DND-41 (cell line): ENCODE results near the gene LTBP1.

ENCODE experiments used
- ATAC-seq: fragments of 200-7000 bp; cut with Tn5 transposase; 3 replicates; pipeline ENCODE4 v1.9.1; 2021; ENCODE audit warnings: low read depth; ENCODE audit not compliant: insufficient read depth
- DNase-seq: peaks from one replicate; pipeline ENCODE4 v3.0.0-alpha.2; 2020
- H2AFZ ChIP-seq: 2 replicates; pipeline ENCODE4 v1.6.0; 2012; ENCODE audit warnings: low read depth, low read length
- H3K27ac ChIP-seq: 2 replicates; pipeline ENCODE4 v1.5.1; 2012; ENCODE audit warnings: low read length, inconsistent platforms
- H3K27me3 ChIP-seq: fragments of 200-600 bp; sonication (generic); 2 replicates; pipeline ENCODE4 v1.6.0; 2012; ENCODE audit warnings: low read length, mild to moderate bottlenecking, inconsistent platforms; ENCODE audit not compliant: insufficient read depth, poor library complexity
- H3K36me3 ChIP-seq: 2 replicates; pipeline ENCODE4 v1.5.1; 2012; ENCODE audit warnings: low read length, inconsistent platforms; ENCODE audit not compliant: insufficient read depth
- H3K4me1 ChIP-seq: 2 replicates; pipeline ENCODE4 v1.5.1; 2012; ENCODE audit warnings: mild to moderate bottlenecking, low read length; ENCODE audit not compliant: insufficient read depth
- H3K4me2 ChIP-seq: 2 replicates; pipeline ENCODE4 v1.6.0; 2012; ENCODE audit warnings: mild to moderate bottlenecking, moderate library complexity, low read length, inconsistent platforms; ENCODE audit not compliant: insufficient read depth
- H3K4me3 ChIP-seq, 2 experiments: fragments of 200-600 bp in 1 of 2; shearing (Covaris generic) in 1 of 2; 2 replicates each; pipeline ENCODE4 v1.5.1; 2012 to 2016; ENCODE audit warnings: inconsistent platforms in 2 of 2, low read length in 2 of 2, mild to moderate bottlenecking in 2 of 2, low read depth in 1 of 2, moderate library complexity in 1 of 2
- H3K79me2 ChIP-seq: 2 replicates; pipeline ENCODE4 v1.6.0; 2012; ENCODE audit warnings: low read length, inconsistent platforms; ENCODE audit not compliant: insufficient read depth
- H3K9ac ChIP-seq: 2 replicates; pipeline ENCODE4 v1.6.0; 2012; ENCODE audit warnings: low read depth, mild to moderate bottlenecking, inconsistent platforms, low read length, moderate library complexity
- H3K9me3 ChIP-seq: 2 replicates; pipeline ENCODE4 v1.5.1; 2012; ENCODE audit warnings: low read length, moderate library complexity, mild to moderate bottlenecking, inconsistent platforms; ENCODE audit not compliant: insufficient read depth, severe bottlenecking
- H4K20me1 ChIP-seq: 2 replicates; pipeline ENCODE4 v1.6.0; 2012; ENCODE audit warnings: low read length; ENCODE audit not compliant: insufficient read depth
- EZH2 ChIP-seq: IDR thresholded peaks from 3 replicates; pipeline ENCODE4 v1.6.1; 2012; ENCODE audit warnings: borderline replicate concordance, low read depth, mild to moderate bottlenecking, moderate library complexity, low read length, inconsistent platforms; ENCODE audit not compliant: severe bottlenecking
- TF ChIP-seq, protein P1 (sequence below): IDR thresholded peaks from 2 replicates; pipeline ENCODE4 v1.5.1; 2012; ENCODE audit warnings: borderline replicate concordance, low read length, moderate library complexity, mild to moderate bottlenecking; ENCODE audit not compliant: poor library complexity, severe bottlenecking; ENCODE audit errors: extremely low read depth

Gene LTBP1

GRCh38 chr2:33188799-33189198 lies 242.0 kb downstream of the LTBP1 start:
- TF ChIP-seq, protein P1, sequence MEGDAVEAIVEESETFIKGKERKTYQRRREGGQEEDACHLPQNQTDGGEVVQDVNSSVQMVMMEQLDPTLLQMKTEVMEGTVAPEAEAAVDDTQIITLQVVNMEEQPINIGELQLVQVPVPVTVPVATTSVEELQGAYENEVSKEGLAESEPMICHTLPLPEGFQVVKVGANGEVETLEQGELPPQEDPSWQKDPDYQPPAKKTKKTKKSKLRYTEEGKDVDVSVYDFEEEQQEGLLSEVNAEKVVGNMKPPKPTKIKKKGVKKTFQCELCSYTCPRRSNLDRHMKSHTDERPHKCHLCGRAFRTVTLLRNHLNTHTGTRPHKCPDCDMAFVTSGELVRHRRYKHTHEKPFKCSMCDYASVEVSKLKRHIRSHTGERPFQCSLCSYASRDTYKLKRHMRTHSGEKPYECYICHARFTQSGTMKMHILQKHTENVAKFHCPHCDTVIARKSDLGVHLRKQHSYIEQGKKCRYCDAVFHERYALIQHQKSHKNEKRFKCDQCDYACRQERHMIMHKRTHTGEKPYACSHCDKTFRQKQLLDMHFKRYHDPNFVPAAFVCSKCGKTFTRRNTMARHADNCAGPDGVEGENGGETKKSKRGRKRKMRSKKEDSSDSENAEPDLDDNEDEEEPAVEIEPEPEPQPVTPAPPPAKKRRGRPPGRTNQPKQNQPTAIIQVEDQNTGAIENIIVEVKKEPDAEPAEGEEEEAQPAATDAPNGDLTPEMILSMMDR: no peak
- no peak for TF ChIP-seq EZH2
- ATAC-seq: no peak
- H3K4me3 ChIP-seq: no peak overlapping the region
- no peak overlapping the region for H3K9ac ChIP-seq
- no peak overlapping the region for H3K4me2 ChIP-seq
- H3K9me3 ChIP-seq: no peaks in the 10 kb centered on the region
- no peak overlapping the region for H3K27ac ChIP-seq
- no peaks in the 10 kb centered on the region for H3K27me3 ChIP-seq
- H3K4me1 ChIP-seq: no peaks in the 10 kb centered on the region
- DNase-seq: no peak
- no peaks in the 10 kb centered on the region for H3K36me3 ChIP-seq
- H4K20me1 ChIP-seq: no peaks in the 10 kb centered on the region
- no peak overlapping the region for H2AFZ ChIP-seq
- no peaks in the 10 kb centered on the region for H3K79me2 ChIP-seq

DNA sequence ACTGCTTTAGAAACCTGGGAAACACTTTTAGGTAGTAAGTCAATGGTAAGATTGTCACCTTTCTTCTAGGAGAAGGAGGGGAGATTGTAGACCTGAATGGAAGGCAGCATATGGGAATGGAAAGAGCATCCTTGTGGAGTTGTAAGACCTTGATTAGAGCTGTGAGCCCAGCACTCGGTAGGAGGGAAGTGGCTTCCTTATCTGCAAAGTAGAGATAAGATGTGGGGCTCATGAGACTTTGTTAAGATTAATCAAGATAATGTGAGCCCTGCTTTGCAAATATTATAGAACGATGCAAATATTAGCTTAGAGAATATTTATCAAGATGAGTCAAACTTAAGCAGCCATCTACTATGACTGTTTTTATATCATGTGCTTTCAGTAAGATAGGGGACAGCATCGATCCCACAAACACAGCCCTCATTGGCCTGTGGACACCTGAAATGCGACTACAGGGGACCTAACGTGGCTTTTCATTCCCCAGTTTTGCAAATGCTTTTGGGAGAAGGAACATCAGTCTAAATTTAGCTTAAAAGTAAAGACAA lies 243.7 kb downstream of the LTBP1 start:
- no peak for TF ChIP-seq EZH2
- TF ChIP-seq, protein P1: no peak
- Histone ChIP-seq H3K27ac (no peak overlapping the region), H3K9ac (no peak overlapping the region), H3K4me2 (no peak overlapping the region), H3K9me3 (no peaks in the 10 kb centered on the region), H3K4me3 (no peak overlapping the region), H4K20me1 (no peaks in the 10 kb centered on the region), H3K79me2 (no peaks in the 10 kb centered on the region), H3K4me1 (no peaks in the 10 kb centered on the region), H2AFZ (no peak overlapping the region), H3K36me3 (no peaks in the 10 kb centered on the region), H3K27me3 (no peaks in the 10 kb centered on the region)
- no peak for ATAC-seq
- no peak for DNase-seq

GRCh38 chr2:33195891-33196290 lies 249.1 kb downstream of the LTBP1 start:
- no peak overlapping the region for H3K27ac ChIP-seq
- no peak for TF ChIP-seq EZH2
- TF ChIP-seq, protein P1: no peak
- no peak overlapping the region for H2AFZ ChIP-seq
- H3K27me3 ChIP-seq: no peaks in the 10 kb centered on the region
- no peaks in the 10 kb centered on the region for H3K36me3 ChIP-seq
- H3K4me2 ChIP-seq: no peak overlapping the region
- H3K4me3 ChIP-seq: no peak overlapping the region
- no peaks in the 10 kb centered on the region for H4K20me1 ChIP-seq
- H3K4me1 ChIP-seq: no peaks in the 10 kb centered on the region
- H3K9me3 ChIP-seq: no peaks in the 10 kb centered on the region
- no peak for DNase-seq
- no peaks in the 10 kb centered on the region for H3K79me2 ChIP-seq
- ATAC-seq: no peak
- no peak overlapping the region for H3K9ac ChIP-seq

- no peak overlapping the region for H3K4me2 ChIP-seq
- no peak for DNase-seq
- H3K4me1 ChIP-seq: no peaks in the 10 kb centered on the region
- H3K27me3 ChIP-seq: no peaks in the 10 kb centered on the region
- H3K4me3 ChIP-seq: no peak overlapping the region
- TF ChIP-seq, protein P1: no peak
- TF ChIP-seq EZH2: no peak
- no peak overlapping the region for H3K9ac ChIP-seq
- H2AFZ ChIP-seq: no peak overlapping the region
- no peaks in the 10 kb centered on the region for H4K20me1 ChIP-seq
- no peaks in the 10 kb centered on the region for H3K9me3 ChIP-seq
- ATAC-seq: no peak
- no peaks in the 10 kb centered on the region for H3K36me3 ChIP-seq
- H3K27ac ChIP-seq: no peak overlapping the region
- H3K79me2 ChIP-seq: no peaks in the 10 kb centered on the region
Observed at GRCh38 chr2:33196700-33197099, 249.9 kb downstream of the LTBP1 start.
